DMS114 treated with DMSO at 0.1 percent for 48 hours (cell line): Measurements from ENCODE around the gene PTPRK.

ENCODE experiments used
- DNase-seq: peaks from one replicate; lab custom pipeline; 2025; ENCODE audit not compliant: unreplicated experiment; lab: John Stamatoyannopoulos, UW

The PTPRK gene

GRCh38 chr6:128099571-128100197, 420.7 kb downstream of the PTPRK start:
- DNase-seq = no peak

DNA sequence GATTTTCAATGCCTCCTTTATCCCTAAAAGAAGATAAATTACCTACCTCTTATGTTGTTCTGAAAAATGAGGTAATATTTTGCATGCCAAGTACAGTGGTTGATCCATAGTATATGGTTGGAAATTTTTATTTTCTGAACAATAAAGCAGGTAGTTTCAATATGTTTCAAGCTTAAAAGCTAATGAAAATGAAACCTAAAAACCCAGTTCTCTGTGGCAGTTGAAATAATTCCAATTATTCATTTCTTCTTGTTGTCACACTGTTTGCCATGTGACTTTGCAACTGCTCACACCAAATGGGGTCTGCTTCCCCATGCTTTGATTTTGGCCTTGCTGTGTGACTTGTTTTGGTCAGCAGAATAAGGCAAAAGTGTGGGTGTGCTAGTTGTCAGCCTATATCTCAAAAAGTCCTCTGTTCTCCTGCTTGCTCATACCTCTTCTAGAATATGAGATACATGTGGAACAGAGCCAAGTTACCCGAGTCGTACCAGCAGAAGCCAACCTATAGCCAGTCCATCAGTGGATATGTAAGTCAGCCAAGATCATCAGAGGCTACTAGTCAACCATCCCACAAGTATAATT, 422.3 kb downstream of the PTPRK start:
- no peak for DNase-seq

- DNase-seq = no peak
Observed at GRCh38 chr6:128097009-128097408, 423.4 kb downstream of the PTPRK start.

DNA sequence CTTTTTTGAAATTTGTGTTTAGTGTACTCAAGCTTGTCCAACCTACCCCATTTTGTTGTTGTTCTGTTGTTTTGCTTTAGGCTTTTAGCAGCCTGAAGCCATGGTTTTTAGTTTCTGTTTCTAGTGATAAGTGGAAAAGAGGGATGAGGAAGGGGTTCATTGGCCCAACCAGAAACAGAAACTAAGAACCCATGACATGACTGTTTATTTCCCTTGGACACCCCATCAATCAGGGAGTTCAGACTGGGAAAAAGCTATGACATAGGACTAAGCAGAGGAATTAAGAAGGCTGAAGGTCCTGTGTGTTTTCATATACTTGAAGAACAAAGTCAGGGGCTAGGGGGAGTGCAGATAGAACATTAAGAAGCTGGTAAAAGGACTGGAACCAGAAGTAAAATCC, 425.0 kb downstream of the PTPRK start:
- no peak for DNase-seq

DNA sequence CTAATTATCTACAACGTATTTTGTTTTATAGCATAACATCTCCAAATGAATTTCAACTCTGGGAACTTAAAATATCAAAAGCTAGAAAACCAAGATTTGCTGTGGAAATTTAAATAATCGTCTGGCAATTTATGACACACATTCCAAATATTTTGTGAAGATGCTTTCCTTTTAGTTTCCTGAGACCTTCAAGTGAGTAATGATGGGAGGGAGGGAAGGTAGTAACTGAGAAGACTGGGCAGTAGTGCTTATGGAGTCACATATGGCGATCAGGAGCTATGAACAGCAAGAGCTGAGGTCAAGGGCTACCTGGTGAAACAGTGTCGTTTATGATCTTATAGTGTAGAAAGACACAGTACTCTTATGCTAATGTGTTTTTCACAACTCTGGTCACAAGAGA, 441.4 kb downstream of the PTPRK start:
- no peak for DNase-seq

GRCh38 chr6:128078276-128078675, 442.1 kb downstream of the PTPRK start:
- no peak for DNase-seq

DNA sequence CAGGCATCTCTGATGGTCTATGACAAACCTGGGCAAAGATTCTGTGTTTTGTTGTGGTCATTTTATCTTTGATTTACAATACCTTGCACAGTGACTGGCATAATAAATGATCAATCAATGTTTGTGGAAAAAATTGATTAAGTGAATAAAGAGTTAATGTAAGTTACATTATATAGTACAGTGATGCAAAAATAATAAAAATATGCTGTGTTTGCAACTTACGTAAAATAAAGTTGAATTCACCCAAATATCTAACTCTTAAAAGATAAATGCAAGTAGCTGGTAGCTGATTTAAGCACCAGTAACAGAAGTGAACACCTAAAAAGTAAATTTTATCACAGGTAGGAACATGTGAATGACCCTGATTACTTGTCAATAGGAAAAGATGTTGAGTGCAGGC, 443.6 kb downstream of the PTPRK start:
- DNase-seq = no peak

DNA sequence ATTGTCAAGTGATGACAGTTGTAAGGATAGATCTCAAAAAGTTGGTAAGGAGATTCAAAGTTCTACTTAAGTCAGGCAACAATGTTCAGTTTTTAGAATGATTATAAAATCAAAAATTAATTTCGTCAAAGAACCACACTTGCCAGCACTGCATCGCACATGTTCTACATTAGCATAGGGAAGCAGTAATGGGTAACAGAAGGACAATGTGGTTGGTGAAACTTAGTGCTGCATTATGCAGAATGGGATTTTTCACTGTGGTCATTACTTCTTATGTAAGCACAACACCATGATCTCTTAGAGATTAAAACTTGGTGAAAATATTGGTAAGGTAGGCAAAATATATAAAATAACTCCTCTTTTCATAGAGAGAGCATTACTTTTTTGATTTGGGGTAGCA, 445.8 kb downstream of the PTPRK start:
- no peak for DNase-seq

DNA sequence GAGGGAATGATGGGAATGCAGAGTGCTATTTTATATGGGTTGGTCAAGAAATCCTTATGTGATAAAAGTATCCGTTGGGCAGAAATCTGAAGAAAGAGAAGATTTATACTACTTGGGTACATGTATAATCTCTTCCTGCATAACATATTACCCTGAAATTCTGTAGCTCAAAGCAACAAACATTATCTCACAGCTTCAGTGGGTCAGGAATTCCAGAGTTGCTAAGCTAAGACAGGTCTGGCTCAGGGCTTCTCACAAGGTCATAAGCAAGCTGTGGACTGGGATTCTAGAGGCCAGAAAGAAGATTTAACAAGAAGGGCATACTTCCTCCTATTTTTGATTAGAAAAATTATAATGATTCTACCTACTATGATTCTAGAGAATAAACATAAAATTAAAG, 447.0 kb downstream of the PTPRK start:
- DNase-seq = no peak

DNA sequence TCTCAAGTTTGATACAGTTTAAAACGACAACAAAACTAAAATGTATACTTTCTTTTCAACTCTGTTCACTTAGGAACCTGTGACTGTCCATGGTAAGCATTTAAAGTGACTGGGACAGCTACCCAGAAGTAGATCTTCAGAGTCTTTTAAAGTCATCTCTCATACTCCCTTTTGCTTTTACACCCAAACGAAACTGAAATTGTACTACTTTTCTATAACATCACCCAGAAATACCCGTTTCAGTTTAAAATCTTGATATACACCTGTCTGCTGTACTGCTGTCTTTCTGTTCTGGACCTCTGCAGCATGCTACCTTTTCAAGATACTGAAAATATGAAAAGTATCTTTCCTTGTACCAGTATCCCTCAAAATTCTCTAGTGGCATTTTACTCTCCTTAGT, 449.2 kb downstream of the PTPRK start:
- no peak for DNase-seq

DNA sequence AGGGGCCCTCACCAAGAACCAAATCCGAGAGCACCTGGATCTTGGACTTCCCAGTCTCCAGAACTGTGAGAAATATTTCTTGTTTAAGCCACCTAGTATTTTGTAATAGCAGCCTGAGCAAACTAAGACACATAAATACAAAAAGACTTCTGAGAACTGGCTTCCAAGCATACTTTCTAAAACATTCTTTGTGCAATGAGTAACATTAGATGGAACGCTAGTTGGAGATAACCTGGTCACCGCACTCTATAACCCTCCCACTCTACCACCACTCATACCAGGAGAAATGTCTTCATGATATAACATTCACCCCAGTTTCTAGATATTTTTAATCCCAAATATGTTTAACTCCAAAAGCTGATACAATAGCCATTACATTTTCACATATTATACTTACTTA, 450.0 kb downstream of the PTPRK start:
- DNase-seq = no peak

DNA sequence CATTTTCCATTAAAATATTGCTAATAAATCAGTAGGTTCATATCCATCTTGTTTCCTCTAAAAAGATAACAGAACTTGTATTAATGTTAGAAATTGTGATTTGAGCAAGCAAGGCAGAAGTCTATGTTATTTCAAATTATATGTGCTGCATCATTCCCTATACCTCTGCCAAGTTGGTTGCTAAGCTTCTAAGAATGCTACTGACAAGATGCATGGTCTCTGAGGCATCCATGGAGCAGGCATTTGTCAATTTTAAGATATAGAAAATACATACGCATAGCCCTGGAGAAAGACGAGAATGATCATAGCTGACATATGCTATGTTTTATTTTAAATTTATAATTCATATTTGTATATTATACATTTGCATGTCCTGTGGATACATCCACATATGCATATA, 451.2 kb downstream of the PTPRK start:
- no peak for DNase-seq

- DNase-seq = no peak
Observed at GRCh38 chr6:128068119-128068479, 452.3 kb downstream of the PTPRK start.

GRCh38 chr6:128067446-128068118, 452.8 kb downstream of the PTPRK start:
- DNase-seq = no peak

DNA sequence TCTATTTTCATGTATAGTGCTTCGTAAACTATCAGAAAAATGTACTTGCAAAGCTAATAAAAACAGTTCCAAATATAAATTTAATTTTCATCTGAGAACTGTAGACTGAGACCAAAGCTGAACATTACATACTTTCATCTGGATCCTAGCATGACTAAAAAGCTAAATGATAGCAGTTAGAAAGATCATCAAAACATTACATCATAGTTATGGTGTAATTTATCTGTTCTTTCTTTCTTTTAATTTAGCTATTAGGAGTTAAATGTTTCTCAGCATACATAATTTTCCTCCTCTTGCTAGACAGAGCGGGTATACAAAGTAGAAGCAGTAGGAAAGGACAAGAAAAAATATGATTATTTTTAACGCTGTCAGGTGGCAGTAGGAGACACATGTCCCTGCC, 455.3 kb downstream of the PTPRK start:
- no peak for DNase-seq

GRCh38 chr6:128064540-128064895, 455.9 kb downstream of the PTPRK start:
- no peak for DNase-seq

GRCh38 chr6:128063850-128064539, 456.4 kb downstream of the PTPRK start:
- DNase-seq = no peak

GRCh38 chr6:128062882-128063603, 457.4 kb downstream of the PTPRK start:
- no peak for DNase-seq

GRCh38 chr6:128057946-128058345, 462.5 kb downstream of the PTPRK start:
- no peak for DNase-seq

DNA sequence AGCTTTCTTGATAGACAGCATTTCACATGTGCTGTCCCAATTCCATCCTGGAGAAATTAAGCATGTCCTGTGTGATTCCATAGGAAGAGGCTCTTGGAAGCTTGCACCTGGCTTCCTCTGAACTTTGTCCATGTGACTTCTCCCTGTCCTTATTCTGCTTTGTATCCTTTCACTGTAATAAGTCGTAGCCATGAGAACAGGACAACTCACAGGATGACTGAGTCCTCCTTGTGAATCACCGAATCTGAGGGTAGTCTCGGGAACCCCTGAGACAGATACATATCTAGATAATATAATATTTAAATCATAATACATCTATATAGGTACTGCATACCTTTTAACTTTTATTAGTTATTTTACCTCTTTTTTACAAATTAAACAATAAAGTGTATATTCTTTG, 462.9 kb downstream of the PTPRK start:
- no peak for DNase-seq

DNA sequence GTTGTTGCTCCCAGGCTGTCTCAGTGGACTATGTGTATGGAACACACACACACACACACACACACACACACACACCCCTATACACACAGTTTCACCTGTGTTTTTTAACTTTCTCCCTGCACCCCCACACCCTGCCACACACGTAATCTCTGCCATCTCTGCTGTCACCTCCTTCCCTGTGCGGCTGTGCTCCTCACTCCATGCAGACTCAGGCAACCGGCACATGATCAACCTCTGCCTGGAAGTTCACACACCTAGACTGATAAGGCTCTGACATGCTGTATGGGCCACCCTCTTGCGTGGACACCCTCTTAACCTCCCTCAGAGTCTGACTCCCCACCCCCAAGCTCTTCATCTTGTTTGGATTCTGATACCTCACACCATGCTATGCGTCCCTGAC, 467.3 kb downstream of the PTPRK start:
- DNase-seq = no peak

GRCh38 chr6:128047989-128048388, 472.4 kb downstream of the PTPRK start:
- DNase-seq = no peak
